ENCODE results near the gene TTLL9. TPM values are rescaled to one million over a fixed set of nuclear protein-coding genes. Genes with fewer than 3 reads are reported as not detected.
A peak's percentile ranks its signal among the peaks of the same experiment; 100 is the strongest.

The TTLL9 gene
- total RNA-seq, 1 donor from 2014 or later = 0.37 TPM

DNA sequence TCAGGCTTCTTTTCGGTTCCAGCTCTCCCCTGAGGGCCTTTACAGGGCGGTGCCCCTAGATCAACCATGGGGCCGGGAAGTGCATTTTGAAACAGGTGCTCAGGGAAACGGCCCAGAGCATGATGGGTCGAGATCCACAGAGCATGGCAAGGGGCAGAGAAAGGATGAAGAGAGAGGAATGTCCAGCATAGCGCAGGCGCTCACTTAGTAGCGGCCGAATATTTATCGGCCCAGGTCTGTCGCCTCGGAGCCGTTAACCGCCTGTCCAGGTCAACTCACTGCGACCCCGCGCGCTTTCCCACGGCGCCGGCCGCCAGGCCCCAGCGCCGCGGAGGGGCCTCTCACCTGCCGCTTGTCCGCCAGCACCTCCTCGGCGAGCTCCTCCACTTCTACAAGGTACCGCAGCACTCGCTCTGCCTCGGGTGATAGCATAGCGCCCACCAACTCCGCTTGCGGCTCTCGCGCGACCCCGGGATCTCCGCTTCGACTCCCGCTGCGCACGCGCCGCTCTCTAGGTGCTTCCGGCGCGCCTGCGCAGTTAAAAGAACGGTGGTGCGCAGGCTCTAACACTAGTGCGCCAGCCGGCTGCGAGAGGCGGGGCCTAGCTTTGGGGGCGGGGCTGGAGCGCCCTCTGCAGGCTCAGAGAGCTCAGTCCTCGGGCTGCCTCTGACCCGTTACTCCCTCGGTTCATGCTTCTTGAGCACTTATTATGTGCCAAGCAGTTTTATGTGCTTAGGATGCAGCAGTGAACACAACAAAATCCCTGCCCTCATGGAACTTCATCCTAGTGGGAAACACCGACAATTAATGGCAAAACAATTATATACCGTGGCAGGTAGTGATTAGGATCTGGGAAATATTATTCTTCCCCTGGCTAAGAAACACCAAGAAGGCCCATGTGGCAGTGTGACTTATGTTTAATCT, 81.4 kb downstream of the TTLL9 start, which contains the start of gene PDRG1:
PDRG1 (minus strand) TSS at position 517 of the 924 bp plus-strand sequence; CDS start at position 432, 85 bp downstream.
- Mint-ChIP-seq H3K27ac (ENCODE audit: unreplicated experiment) (peak within 1 kb of the TSS; percentile 96), H3K4me3 (ENCODE audit: unreplicated experiment) (peak within 1 kb of the TSS; percentile 99), H3K4me1 (ENCODE audit: low read depth) (peaks cover 26% of the 10 kb centered on the region), H3K27me3 (ENCODE audit: low read depth) (peaks cover 28% of the 10 kb centered on the region), H3K36me3 (ENCODE audit: low read depth) (peaks cover 23% of the 10 kb centered on the region), H3K9me3 (ENCODE audit: low read depth) (peaks cover 3% of the 10 kb centered on the region)
- TF ChIP-seq, protein P1, sequence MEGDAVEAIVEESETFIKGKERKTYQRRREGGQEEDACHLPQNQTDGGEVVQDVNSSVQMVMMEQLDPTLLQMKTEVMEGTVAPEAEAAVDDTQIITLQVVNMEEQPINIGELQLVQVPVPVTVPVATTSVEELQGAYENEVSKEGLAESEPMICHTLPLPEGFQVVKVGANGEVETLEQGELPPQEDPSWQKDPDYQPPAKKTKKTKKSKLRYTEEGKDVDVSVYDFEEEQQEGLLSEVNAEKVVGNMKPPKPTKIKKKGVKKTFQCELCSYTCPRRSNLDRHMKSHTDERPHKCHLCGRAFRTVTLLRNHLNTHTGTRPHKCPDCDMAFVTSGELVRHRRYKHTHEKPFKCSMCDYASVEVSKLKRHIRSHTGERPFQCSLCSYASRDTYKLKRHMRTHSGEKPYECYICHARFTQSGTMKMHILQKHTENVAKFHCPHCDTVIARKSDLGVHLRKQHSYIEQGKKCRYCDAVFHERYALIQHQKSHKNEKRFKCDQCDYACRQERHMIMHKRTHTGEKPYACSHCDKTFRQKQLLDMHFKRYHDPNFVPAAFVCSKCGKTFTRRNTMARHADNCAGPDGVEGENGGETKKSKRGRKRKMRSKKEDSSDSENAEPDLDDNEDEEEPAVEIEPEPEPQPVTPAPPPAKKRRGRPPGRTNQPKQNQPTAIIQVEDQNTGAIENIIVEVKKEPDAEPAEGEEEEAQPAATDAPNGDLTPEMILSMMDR (IDR thresholded peaks at IDR 0.05) = peak; percentile 98
- DNase-seq (ENCODE audit: low spot score) = peak; percentile 97

DNA sequence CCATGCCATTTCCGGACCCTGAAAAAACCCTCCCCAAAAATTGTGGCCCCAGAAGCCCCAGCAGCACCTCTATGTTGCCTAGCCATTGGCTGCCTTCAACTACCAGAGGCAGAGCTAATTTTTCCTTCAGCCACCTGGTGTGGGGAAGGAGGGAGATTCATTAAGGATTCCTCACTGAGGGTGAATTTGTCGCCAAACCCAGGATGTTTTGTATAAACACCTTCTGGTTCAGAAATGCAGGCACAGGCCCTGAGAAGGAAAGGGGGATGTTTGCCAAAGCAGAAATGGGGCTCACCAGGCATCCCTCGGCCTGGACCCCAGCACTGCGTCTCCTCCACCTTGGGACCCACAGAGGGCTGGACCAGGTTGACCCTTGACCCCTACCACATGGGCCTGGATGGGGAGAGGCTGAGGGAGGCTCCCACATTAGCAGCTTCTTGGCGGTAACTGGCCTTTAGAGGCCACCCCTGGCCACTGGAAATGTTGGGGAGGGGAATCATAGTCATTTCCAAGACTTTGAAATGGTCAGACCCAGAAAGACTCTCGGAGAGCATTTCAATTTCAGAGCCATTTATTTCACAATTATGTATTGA, 83.2 kb downstream of the TTLL9 start:
- peaks cover 10% of the 10 kb centered on the region for H3K36me3 Mint-ChIP-seq (ENCODE audit: low read depth)
- TF ChIP-seq, protein P1 (IDR thresholded peaks at IDR 0.05) = no peak
- no peak for DNase-seq (ENCODE audit: low spot score)
- H3K4me3 Mint-ChIP-seq (ENCODE audit: unreplicated experiment) = no peak overlapping the region
- no peak overlapping the region for H3K27ac Mint-ChIP-seq (ENCODE audit: unreplicated experiment)
- H3K9me3 Mint-ChIP-seq (ENCODE audit: low read depth) = no peaks in the 10 kb centered on the region
- H3K4me1 Mint-ChIP-seq (ENCODE audit: low read depth) = peaks cover 26% of the 10 kb centered on the region
- peaks cover 44% of the 10 kb centered on the region for H3K27me3 Mint-ChIP-seq (ENCODE audit: low read depth)

DNA sequence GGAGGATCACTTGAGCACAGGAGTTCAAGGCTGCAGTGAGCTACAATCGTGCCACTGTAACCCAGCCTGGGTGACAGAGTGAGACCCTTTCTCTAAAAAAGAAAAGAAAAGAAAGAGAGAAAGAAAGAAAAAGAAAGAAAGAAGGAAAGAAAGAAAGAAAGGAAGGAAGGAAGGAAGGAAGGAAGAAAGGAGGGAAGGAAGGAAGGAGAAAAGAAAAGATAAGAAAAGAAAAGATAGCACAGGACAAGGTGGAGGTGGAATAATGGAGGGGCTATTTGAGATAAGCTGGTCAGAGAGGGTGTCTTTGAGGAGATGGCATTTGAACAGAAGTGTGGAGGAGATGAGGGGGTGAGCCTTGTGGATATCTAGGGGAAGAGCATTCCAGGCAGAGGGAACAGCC, 84.1 kb downstream of the TTLL9 start:
- Mint-ChIP-seq H3K27ac (ENCODE audit: unreplicated experiment) (no peak overlapping the region), H3K4me1 (ENCODE audit: low read depth) (peaks cover 22% of the 10 kb centered on the region), H3K36me3 (ENCODE audit: low read depth) (peaks cover 6% of the 10 kb centered on the region), H3K9me3 (ENCODE audit: low read depth) (no peaks in the 10 kb centered on the region), H3K27me3 (ENCODE audit: low read depth) (peaks cover 50% of the 10 kb centered on the region), H3K4me3 (ENCODE audit: unreplicated experiment) (no peak overlapping the region)
- TF ChIP-seq, protein P1 (IDR thresholded peaks at IDR 0.05) = no peak
- DNase-seq (ENCODE audit: low spot score) = no peak

DNA sequence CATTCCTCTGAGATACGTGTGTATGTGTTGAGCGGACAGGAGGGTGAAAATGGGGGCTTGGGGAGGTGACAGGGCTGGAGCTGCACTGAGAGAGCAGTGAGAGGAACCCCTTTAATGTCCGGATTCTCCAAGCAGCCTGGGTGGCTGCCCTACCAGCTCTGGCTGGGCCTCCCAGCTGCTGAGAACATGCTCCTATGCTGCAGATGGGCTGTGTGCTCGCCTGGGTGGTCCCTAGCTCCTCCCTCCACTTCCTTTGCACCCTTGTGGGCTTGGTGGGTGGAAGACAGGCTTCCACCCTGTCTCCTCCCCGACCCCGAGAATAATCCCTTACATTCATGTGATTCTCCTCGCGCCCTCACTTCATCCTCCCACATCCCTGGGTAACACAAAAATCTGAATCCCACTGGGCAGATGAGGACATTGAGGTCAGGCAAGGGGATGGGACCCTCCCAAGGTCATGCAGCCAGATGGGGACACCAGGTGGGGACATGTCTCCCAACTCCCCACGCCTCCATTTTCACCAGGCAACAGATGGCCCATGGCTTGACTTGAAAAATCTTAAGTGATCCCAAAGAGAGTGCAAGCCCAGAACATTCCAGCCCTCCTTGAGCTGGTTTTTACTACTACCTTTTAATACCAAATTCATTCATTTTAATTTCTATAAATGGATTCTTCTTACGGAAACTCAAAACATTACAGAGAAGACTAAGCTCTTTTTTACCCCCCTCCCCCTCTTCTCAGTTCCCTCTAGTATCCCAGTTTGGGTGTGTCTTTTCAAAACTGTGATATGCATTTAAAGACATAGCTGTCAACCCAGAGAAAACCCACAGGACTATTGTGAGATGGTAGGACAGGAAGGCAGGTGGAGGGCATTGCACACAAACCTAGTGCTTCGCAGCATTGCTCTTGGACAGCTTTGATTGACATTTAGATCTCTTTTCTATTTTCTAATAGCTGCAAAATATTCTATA, 86.4 kb downstream of the TTLL9 start:
- Mint-ChIP-seq H3K4me3 (ENCODE audit: unreplicated experiment) (no peak overlapping the region), H3K27me3 (ENCODE audit: low read depth) (peaks cover 70% of the 10 kb centered on the region), H3K27ac (ENCODE audit: unreplicated experiment) (no peak overlapping the region), H3K36me3 (ENCODE audit: low read depth) (peaks cover under 1% of the 10 kb centered on the region), H3K9me3 (ENCODE audit: low read depth) (no peaks in the 10 kb centered on the region), H3K4me1 (ENCODE audit: low read depth) (peaks cover under 1% of the 10 kb centered on the region)
- DNase-seq (ENCODE audit: low spot score) = no peak
- TF ChIP-seq, protein P1 (IDR thresholded peaks at IDR 0.05) = no peak

All from chondrocyte (in vitro differentiated cells).